OCI-LY3 (cell line): ENCODE data around the gene COQ8B.

ENCODE experiments used
- H2AFZ ChIP-seq: fragments of 200-600, 300-600 bp; shearing (Covaris generic); 2 replicates; pipeline ENCODE4 v1.6.0; 2014; ENCODE audit warnings: antibody characterized with exemption, low read depth, low read length
- H3K27ac ChIP-seq: fragments of 200-600, 300-600 bp; sonication (generic); 2 replicates; pipeline ENCODE4 v1.5.1; 2014; ENCODE audit warnings: mild to moderate bottlenecking, low read length, moderate library complexity, mixed read lengths
- H3K27me3 ChIP-seq: fragments of 200-600, 300-600 bp; sonication (generic); 2 replicates; pipeline ENCODE4 v1.6.1; 2014; ENCODE audit warnings: low read depth, low read length, mixed read lengths
- H3K36me3 ChIP-seq: fragments of 200-600, 300-600 bp; sonication (generic); replicated peaks from 2 replicates; pipeline ENCODE3; 2014; ENCODE audit warnings: low read depth, low read length, mixed read lengths
- H3K4me1 ChIP-seq: fragments of 300-600, 200-600 bp; sonication (generic); 2 replicates; pipeline ENCODE4 v1.6.1; 2014; ENCODE audit warnings: low read length, mixed read lengths
- H3K4me2 ChIP-seq: fragments of 200-600, 300-600 bp; sonication (generic); 2 replicates; pipeline ENCODE4 v1.6.1; 2014; ENCODE audit warnings: low read length, mixed read lengths
- H3K4me3 ChIP-seq: fragments of 300-600, 200-600 bp; sonication (generic); 2 replicates; pipeline ENCODE4 v1.5.1; 2014; ENCODE audit warnings: antibody characterized with exemption, mild to moderate bottlenecking, low read length, moderate library complexity
- H3K79me2 ChIP-seq: fragments of 300-600, 200-600 bp; shearing (Covaris generic); 2 replicates; pipeline ENCODE4 v1.6.1; 2014; ENCODE audit warnings: mild to moderate bottlenecking, low read length, mixed read lengths
- H3K9ac ChIP-seq: fragments of 300-600, 200-600 bp; shearing (Covaris generic); 2 replicates; pipeline ENCODE4 v1.6.0; 2014; ENCODE audit warnings: mild to moderate bottlenecking, low read length, moderate library complexity
- H3K9me3 ChIP-seq: fragments of 200-600, 300-600 bp; shearing (Covaris generic); 2 replicates; pipeline ENCODE4 v1.6.1; 2014; ENCODE audit warnings: low read length, mixed read lengths; ENCODE audit not compliant: insufficient read depth
- H4K20me1 ChIP-seq: fragments of 200-600, 300-600 bp; sonication (generic); 2 replicates; pipeline ENCODE4 v1.6.1; 2016; ENCODE audit warnings: low read length, mixed read lengths; ENCODE audit not compliant: insufficient read depth
- CTCF ChIP-seq: fragments of 200-600, 300-600 bp; sonication (generic); IDR thresholded peaks from 2 replicates; pipeline ENCODE4 v1.5.1; 2014; ENCODE audit warnings: antibody characterized with exemption, low read length, low read depth
- EZH2phosphoT487 ChIP-seq: fragments of 200-600 bp; shearing (Covaris generic); IDR thresholded peaks from 2 replicates; pipeline ENCODE4 v1.6.1; 2018; ENCODE audit warnings: antibody characterized with exemption, mixed run types, low read depth

The COQ8B gene

GRCh38 chr19:40697007-40697406, 19.7 kb downstream of the COQ8B start:
- Histone ChIP-seq H3K27me3 (no peaks in the 10 kb centered on the region), H3K9me3 (no peaks in the 10 kb centered on the region), H3K4me1 (no peaks in the 10 kb centered on the region), H3K4me3 (no peak overlapping the region), H3K9ac (no peak overlapping the region), H3K4me2 (no peak overlapping the region), H3K36me3 (peaks cover 11% of the 10 kb centered on the region), H3K27ac (no peak overlapping the region), H2AFZ (no peak overlapping the region), H4K20me1 (no peaks in the 10 kb centered on the region), H3K79me2 (no peaks in the 10 kb centered on the region)
- TF ChIP-seq CTCF (no peak), EZH2phosphoT487 (no peak)

DNA sequence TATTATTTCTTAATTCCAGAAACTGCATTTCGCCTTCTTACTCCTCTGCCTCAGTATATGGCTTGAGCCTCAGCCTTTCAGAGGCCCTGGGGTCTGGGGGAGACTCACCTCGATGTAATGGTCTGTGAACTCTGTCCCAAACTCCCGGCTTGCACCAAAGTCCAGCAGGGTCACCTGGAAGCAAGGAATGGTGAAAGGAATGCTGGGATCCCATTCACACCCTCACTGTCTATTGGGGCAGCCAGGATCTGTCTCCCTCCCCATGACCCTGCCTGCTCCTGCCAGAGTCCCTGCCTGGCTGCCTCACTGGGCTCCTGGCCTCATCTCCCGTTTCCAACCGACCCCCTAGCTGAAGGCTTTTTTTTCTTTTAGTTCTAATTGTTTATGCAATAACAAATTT, 20.8 kb downstream of the COQ8B start:
- Histone ChIP-seq H3K4me2 (no peak overlapping the region), H3K9ac (no peak overlapping the region), H3K4me1 (peaks cover 10% of the 10 kb centered on the region), H3K27ac (no peak overlapping the region), H3K79me2 (no peaks in the 10 kb centered on the region), H3K27me3 (no peaks in the 10 kb centered on the region), H3K36me3 (peaks cover 3% of the 10 kb centered on the region), H3K4me3 (no peak overlapping the region), H2AFZ (no peak overlapping the region), H3K9me3 (no peaks in the 10 kb centered on the region), H4K20me1 (no peaks in the 10 kb centered on the region)
- no peak for TF ChIP-seq CTCF
- no peak for TF ChIP-seq EZH2phosphoT487

DNA sequence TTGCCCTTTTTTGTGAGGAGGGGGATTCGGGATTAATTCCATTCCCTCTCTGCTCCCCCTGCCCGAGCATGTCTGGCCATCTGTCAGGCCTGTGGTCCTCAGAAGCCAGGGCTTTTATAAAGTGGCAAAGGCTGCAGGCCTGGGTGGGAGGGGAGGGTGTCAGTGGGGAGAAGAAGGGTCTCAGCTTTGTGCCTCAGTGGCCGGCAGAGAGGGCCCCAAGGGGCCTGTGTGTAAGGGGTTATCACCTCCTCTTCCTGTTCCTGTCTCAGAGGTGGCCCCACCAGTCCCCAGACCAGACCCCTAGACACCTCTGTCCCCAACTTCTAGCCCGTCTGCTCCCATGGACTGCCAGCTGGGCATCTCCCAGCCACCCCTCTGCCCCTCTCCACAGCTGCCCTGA, 22.8 kb downstream of the COQ8B start:
- Histone ChIP-seq H3K79me2 (no peaks in the 10 kb centered on the region), H3K27me3 (no peaks in the 10 kb centered on the region), H3K9ac (no peak overlapping the region), H3K27ac (no peak overlapping the region), H4K20me1 (no peaks in the 10 kb centered on the region), H3K4me2 (no peak overlapping the region), H2AFZ (no peak overlapping the region), H3K4me3 (no peak overlapping the region), H3K4me1 (peaks cover 15% of the 10 kb centered on the region), H3K9me3 (no peaks in the 10 kb centered on the region), H3K36me3 (peaks cover 3% of the 10 kb centered on the region)
- no peak for TF ChIP-seq EZH2phosphoT487
- no peak for TF ChIP-seq CTCF

DNA sequence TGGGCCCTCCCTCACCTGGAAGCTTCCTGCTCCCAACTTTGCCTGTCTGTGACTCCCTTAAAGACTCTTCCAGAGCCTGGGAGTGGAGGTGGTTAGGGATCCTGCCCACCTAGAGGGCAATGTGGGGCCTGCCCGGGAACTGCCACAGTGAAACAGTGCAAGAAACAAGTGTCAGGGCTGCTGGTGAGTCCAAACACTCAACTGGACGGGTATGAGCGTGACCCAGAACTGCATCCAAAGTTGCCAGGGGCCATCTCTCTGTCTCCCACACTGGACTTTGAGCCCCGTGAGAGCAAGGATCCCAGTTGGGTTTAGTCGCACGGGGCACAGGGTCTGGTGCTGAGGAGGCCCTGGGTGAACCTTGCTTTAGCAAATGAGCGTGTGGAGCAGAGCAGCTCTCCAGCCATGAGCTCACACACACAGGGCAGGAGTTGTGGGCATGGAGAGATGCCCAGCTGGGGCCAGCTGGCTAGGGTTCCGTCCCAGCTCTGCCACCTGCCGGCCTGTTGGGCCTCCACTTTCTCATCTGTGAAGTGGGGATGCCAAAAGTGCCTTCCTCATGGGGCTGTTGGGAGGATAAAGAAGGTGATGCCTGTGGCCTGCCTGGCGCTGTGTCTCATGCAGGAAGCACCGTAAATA, 23.4 kb downstream of the COQ8B start:
- Histone ChIP-seq H3K79me2 (no peaks in the 10 kb centered on the region), H3K27ac (no peak overlapping the region), H3K27me3 (no peaks in the 10 kb centered on the region), H3K4me1 (peaks cover 15% of the 10 kb centered on the region), H3K4me3 (no peak overlapping the region), H4K20me1 (no peaks in the 10 kb centered on the region), H3K36me3 (peaks cover 3% of the 10 kb centered on the region), H3K9me3 (no peaks in the 10 kb centered on the region), H2AFZ (no peak overlapping the region), H3K9ac (no peak overlapping the region), H3K4me2 (no peak overlapping the region)
- TF ChIP-seq CTCF, result no peak
- no peak for TF ChIP-seq EZH2phosphoT487
